HCT116 (cell line): ENCODE results near the gene CCL27. TPM values are rescaled to one million over a fixed set of nuclear protein-coding genes. Genes with fewer than 3 reads are reported as not detected.

Experiments used
- ATAC-seq: fragments of 200-7000 bp; cut with Tn5 transposase; 2 replicates; pipeline ENCODE4 v1.9.1; 2020; ENCODE audit warnings: mild to moderate bottlenecking, moderate library complexity
- BruUV-seq: library from RNA; stranded (reverse); fragments of 400-500 nt; replicated peaks from 2 replicates; lab custom pipeline; 2021; lab: Mats Ljungman, UMichigan
- CTCF ChIA-PET: fragments of 300-600 bp; sonication (Branson Sonifier 250); formaldehyde crosslinking; loops from one replicate; lab custom pipeline; 2021; ENCODE audit warnings: antibody characterized with exemption; lab: Charles Lee
- POLR2A ChIA-PET: fragments of 300-600, 350-600 bp; sonication (Branson Sonifier 250); formaldehyde crosslinking; loops from one replicate; lab custom pipeline; 2021; ENCODE audit warnings: antibody characterized with exemption; lab: Charles Lee
- RAD21 ChIA-PET, 2 experiments: fragments of 300-600 bp; sonication (Branson Sonifier 250); formaldehyde crosslinking; loops; one replicate each; lab custom pipeline; 2023; ENCODE audit warnings: low total read pairs in 2 of 2; ENCODE audit not compliant: uncharacterized antibody in 2 of 2, unreplicated experiment in 2 of 2, low non-redundant PET in 1 of 2; lab: Charles Lee
- DNase-seq: peaks from one replicate; pipeline ENCODE4 v3.0.0-alpha.2; 2010; ENCODE audit warnings: low read depth, low spot score
- H2AFZ ChIP-seq: fragments of 200-600 bp; shearing (Covaris generic), sonication (generic); 2 replicates; pipeline ENCODE4 v1.6.1; 2017; ENCODE audit warnings: low read depth, mixed run types, mixed read lengths, antibody characterized with exemption, low read length; ENCODE audit not compliant: poor library complexity, severe bottlenecking
- H3K27ac ChIP-seq: 2 replicates; pipeline ENCODE4 v1.5.1; 2012; ENCODE audit warnings: low read depth, low read length
- H3K27me3 ChIP-seq: fragments of 200-600 bp; sonication (generic); 2 replicates; pipeline ENCODE4 v1.6.1; 2016; ENCODE audit warnings: mixed run types, low read length, mixed read lengths; ENCODE audit not compliant: insufficient read depth
- H3K36me3 ChIP-seq, 2 experiments: fragments of 200-500 bp in 1 of 2; fragments of 200-600 bp in 1 of 2; sonication (Bioruptor generic) in 1 of 2; sonication (generic) in 1 of 2; 2 replicates each; pipeline versions ENCODE4 v1.5.1 to v1.6.1; 2014 to 2016; ENCODE audit warnings: low read length in 2 of 2, inconsistent platforms in 1 of 2, mixed read lengths in 1 of 2, mixed run types in 1 of 2; ENCODE audit not compliant: insufficient read depth in 2 of 2, control insufficient read depth in 1 of 2
- H3K4me1 ChIP-seq, 2 experiments: fragments of 200-600 bp in 1 of 2; sonication (generic) in 1 of 2; 2 replicates each; pipeline versions ENCODE4 v1.5.1 to v1.6.1; 2012 to 2017; ENCODE audit warnings: low read length in 2 of 2, inconsistent platforms in 1 of 2, mild to moderate bottlenecking in 1 of 2, mixed read lengths in 1 of 2, mixed run types in 1 of 2, moderate library complexity in 1 of 2; ENCODE audit not compliant: insufficient read depth in 2 of 2, control insufficient read depth in 1 of 2
- H3K4me2 ChIP-seq: fragments of 200-600 bp; sonication (generic); 2 replicates; pipeline ENCODE4 v1.6.1; 2017; ENCODE audit warnings: mixed run types, low read length, mixed read lengths
- H3K4me3 ChIP-seq, 2 experiments: fragments of 200-600 bp in 1 of 2; sonication (generic) in 1 of 2; replicated peaks in 1 of 2; 2 replicates each; pipeline ENCODE4 v1.5.1; 2011 to 2016; ENCODE audit warnings: low read length in 2 of 2, control low read depth in 1 of 2, low read depth in 1 of 2, mild to moderate bottlenecking in 1 of 2, mixed read lengths in 1 of 2, mixed run types in 1 of 2
- H3K79me2 ChIP-seq: fragments of 200-600 bp; sonication (generic); 2 replicates; pipeline ENCODE4 v1.6.1; 2017; ENCODE audit warnings: mild to moderate bottlenecking, mixed run types, low read length, moderate library complexity, mixed read lengths; ENCODE audit not compliant: insufficient read depth
- H3K9ac ChIP-seq: fragments of 200-600 bp; sonication (generic); 2 replicates; pipeline ENCODE4 v1.6.1; 2016; ENCODE audit warnings: low read length, mixed read lengths
- H3K9me2 ChIP-seq: fragments of 200-600 bp; sonication (generic), shearing (Covaris generic); 2 replicates; pipeline ENCODE4 v1.6.1; 2017; ENCODE audit warnings: mixed run types, mild to moderate bottlenecking, moderate library complexity; ENCODE audit not compliant: insufficient read depth
- H3K9me3 ChIP-seq, 2 experiments: fragments of 200-500 bp in 1 of 2; fragments of 200-600 bp in 1 of 2; sonication (Bioruptor generic) in 1 of 2; sonication (generic) in 1 of 2; 2 replicates each; pipeline ENCODE4 v1.6.1; 2014 to 2017; ENCODE audit warnings: low read length in 2 of 2, mixed read lengths in 2 of 2, inconsistent platforms in 1 of 2, low read depth in 1 of 2, mild to moderate bottlenecking in 1 of 2, mixed run types in 1 of 2, moderate library complexity in 1 of 2; ENCODE audit not compliant: control insufficient read depth in 1 of 2, insufficient read depth in 1 of 2
- H4K20me1 ChIP-seq: fragments of 200-600 bp; sonication (generic), shearing (Covaris generic); 2 replicates; pipeline ENCODE4 v1.6.1; 2017; ENCODE audit warnings: mixed run types, mild to moderate bottlenecking, moderate library complexity; ENCODE audit not compliant: insufficient read depth
- CBX3 ChIP-seq: IDR thresholded peaks from 2 replicates; pipeline ENCODE4 v1.6.1; 2012; ENCODE audit warnings: low read depth
- EGR1 ChIP-seq: IDR thresholded peaks from 2 replicates; pipeline ENCODE4 v1.6.1; 2012; ENCODE audit warnings: low read depth
- ELF1 ChIP-seq: IDR thresholded peaks from 2 replicates; pipeline ENCODE4 v1.6.1; 2012; ENCODE audit warnings: low read depth, borderline replicate concordance
- EZH2 ChIP-seq: fragments of 200-600 bp; sonication (generic); IDR thresholded peaks from 2 replicates; pipeline ENCODE4 v1.6.1; 2017; ENCODE audit warnings: antibody characterized with exemption, mixed run types
- EZH2phosphoT487 ChIP-seq: fragments of 200-600 bp; IDR thresholded peaks from 2 replicates; pipeline ENCODE4 v1.6.1; 2018; ENCODE audit warnings: antibody characterized with exemption, borderline replicate concordance
- JUND ChIP-seq: IDR thresholded peaks from 2 replicates; pipeline ENCODE4 v1.6.1; 2012
- MAX ChIP-seq: IDR thresholded peaks from 2 replicates; pipeline ENCODE4 v1.6.1; 2012
- POLR2A ChIP-seq: IDR thresholded peaks from 2 replicates; pipeline ENCODE4 v1.7.0; 2011; ENCODE audit warnings: borderline replicate concordance; ENCODE audit not compliant: insufficient read depth, insufficient read length; ENCODE audit errors: extremely low read depth
- POLR2AphosphoS5 ChIP-seq: IDR thresholded peaks from 2 replicates; pipeline ENCODE4 v1.6.1; 2011; ENCODE audit warnings: mild to moderate bottlenecking, low read depth, low read length, moderate library complexity
- REST ChIP-seq: IDR thresholded peaks from 2 replicates; pipeline ENCODE4 v1.6.1; 2012; ENCODE audit warnings: low read depth
- SIN3A ChIP-seq: IDR thresholded peaks from 2 replicates; pipeline ENCODE4 v1.6.1; 2012; ENCODE audit warnings: low read depth
- SP1 ChIP-seq: IDR thresholded peaks from 2 replicates; pipeline ENCODE4 v1.6.1; 2012; ENCODE audit warnings: low read depth
- ZFX ChIP-seq: fragments of 450-650 bp; IDR thresholded peaks from 2 replicates; pipeline ENCODE4 v1.6.1; 2017
- intact Hi-C: fragments of 100-400 bp; cut with micrococcal nuclease; formaldehyde crosslinking; loops from 2 replicates; pipeline ENCODE4 v1.10.0; 2022
- total RNA-seq: library from RNA; stranded (reverse); gene quantifications from one replicate; pipeline ENCODE4 v1.2.1, GENCODE V29; 2021; ENCODE audit not compliant: unreplicated experiment

The CCL27 gene
- total RNA-seq, 1 experiment from 2014 or later = 1.0 TPM

- no peak for ATAC-seq
- Histone ChIP-seq H3K4me3 (peak overlapping the region in 1 of 2 experiments; percentile 49; a peak in 1 of 4 replicates), H3K4me1 (peaks cover 8 to 35% of the 10 kb centered on the region in 2 experiments), H3K9me2 (no peaks in the 10 kb centered on the region), H3K9ac (no peak overlapping the region), H2AFZ (no peak overlapping the region), H4K20me1 (no peaks in the 10 kb centered on the region), H3K36me3 (no peaks in the 10 kb centered on the region), H3K9me3 (no peaks in the 10 kb centered on the region), H3K79me2 (no peaks in the 10 kb centered on the region), H3K27ac (no peak overlapping the region), H3K4me2 (peak overlapping the region; percentile 75), H3K27me3 (peaks cover 8% of the 10 kb centered on the region; the same call in 1 of the 2 replicates)
- ChIA-PET CTCF (interaction anchor here (1.9 kb wide), 1 partner anchor 9 kb away, joined by 4 read pairs; the partner anchor contains the start of gene DCTN3), RAD21 (no interaction called here), POLR2A (interaction anchor here (1.5 to 1.7 kb wide), 2 partner anchors 8 to 9 kb away, joined by 3 to 7 read pairs; partner anchors contain the start of genes DCTN3 and SIGMAR1)
- no peak for DNase-seq
- no TSS peak for BruUV-seq
- intact Hi-C loops = no loop called here
- TF ChIP-seq MAX (no peak), ZFX (no peak), POLR2AphosphoS5 (no peak), REST (no peak), EZH2phosphoT487 (no peak), POLR2A (no peak), JUND (no peak), SIN3A (no peak), EGR1 (no peak), SP1 (no peak), EZH2 (no peak), CBX3 (no peak), ELF1 (no peak)
Measured at GRCh38 chr9:34629491-34629808, 33.0 kb downstream of the CCL27 start.
